Measurements from ENCODE around the gene MSI2. TPM values are rescaled to one million over a fixed set of nuclear protein-coding genes. Genes with fewer than 3 reads are reported as not detected.

The MSI2 gene
- total RNA-seq, 1 donor from 2014 or later = 54.9 TPM

- DNase-seq = peak; percentile 30
These were observed 467.9 kb downstream of the MSI2 start for GRCh38 chr17:57724026-57724728.

DNA sequence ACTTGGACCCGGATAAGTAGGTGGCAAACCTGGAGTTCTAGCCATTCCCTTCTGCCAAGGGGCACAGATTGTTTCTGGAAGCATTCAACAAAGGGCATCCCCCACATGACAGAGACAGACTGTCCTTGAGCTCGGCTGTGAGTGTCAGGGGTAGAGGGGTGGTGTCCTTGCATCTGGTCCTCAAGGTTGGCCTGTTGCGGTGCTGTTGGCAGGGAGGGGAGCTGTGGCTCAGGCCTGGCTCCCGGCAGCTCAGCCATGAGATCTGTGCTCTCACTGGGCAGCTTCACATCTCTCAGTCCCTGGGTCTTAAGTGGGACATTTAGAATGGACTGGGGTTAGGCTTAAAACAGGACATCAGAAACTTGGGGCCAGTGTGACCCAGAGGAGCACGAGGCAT is 468.4 kb downstream of the MSI2 start:
- no peak for DNase-seq

DNA sequence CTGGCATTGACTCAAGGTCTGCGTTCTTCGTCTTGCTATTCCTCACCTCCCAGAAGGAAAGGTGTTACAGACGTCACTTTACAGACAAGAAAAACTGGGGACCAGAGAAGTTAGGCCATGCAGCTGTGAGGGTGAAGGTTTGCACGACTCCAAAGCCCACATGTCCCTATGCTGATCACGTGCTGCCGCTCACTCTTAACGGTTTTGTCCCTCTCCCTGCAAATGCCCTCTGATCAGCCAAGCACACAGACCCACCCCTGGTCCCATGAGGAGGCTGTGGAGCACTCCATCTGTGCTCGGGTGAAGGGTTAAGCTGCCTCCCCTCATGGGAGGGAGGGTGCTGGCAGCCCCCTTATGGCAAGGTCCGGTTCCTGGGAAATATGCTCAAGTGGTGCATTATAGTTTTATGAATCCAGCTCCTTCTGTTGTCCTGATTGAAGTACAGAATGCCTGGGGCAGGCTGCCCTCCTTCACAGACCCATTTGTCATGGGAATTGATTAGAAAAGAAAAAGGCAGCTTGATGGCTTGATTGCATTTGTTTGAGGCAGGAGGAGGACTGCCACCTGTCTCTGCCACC is 470.0 kb downstream of the MSI2 start:
- DNase-seq = no peak

GRCh38 chr17:57726838-57727237 is 470.5 kb downstream of the MSI2 start:
- no peak for DNase-seq

DNA sequence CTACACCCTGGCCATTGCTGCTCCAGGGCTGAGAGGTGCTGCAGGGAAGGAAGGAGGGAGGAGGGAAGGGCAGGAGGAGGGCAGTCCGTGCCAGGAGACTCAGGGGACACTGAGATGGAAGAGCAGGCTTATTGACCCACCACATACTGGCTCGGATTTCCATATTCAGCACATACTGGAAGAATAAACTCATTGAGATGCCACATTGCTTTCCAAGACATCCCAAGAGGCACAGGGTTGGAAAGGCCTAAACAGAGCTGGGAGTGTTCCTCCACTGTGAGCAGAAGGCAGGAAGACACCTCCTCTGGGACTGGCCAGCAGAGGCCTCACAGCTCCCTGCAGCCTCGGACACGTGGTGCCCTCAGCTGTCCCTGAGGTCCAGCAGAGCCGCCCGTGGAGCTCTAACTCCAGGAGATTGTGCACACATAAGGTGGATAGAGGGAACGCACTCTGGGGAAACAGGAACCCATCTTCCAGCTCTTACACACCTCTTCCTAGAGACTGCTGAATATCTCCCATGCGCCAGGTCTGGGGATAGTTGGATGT is 471.4 kb downstream of the MSI2 start:
- DNase-seq = no peak

GRCh38 chr17:57730026-57730701 is 473.8 kb downstream of the MSI2 start:
- no peak for DNase-seq

DNA sequence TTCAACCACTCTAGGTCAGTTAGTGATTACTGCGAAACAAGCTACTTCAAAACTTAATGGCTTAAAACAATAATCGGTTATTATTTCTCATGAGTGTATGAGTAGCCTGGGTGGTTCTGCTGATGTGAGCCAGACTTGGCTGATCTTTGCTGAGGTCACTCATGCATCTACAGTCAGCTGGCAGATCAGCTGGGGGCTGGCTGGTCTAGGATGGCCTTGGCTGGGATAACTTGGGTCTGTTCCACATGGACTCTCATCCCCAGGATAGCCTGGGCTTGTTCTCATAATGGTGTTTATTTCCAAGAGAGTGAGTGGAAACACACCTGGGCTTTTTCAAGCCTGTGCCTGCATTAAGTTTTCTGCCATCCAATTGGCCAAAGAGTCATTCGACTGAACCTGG is 475.7 kb downstream of the MSI2 start:
- DNase-seq = no peak

- DNase-seq = no peak
These were observed 476.8 kb downstream of the MSI2 start for GRCh38 chr17:57733085-57733484.

Small RNA genes within 50 kb of the gene (small RNA-seq; reads per million reads assigned to genes)
- gene RN7SL449P (ENCODE audit: low replicate concordance) (not detected), gene RNU7-134P (ENCODE audit: low replicate concordance) (not detected)

Other genes starting within 250 kb of the MSI2 start
- 87.3 TPM for gene AKAP1, start 171.3 kb upstream of the MSI2 start, total RNA-seq